Gastroesophageal sphincter (tissue), 4 donors: ENCODE results near the gene STX2. TPM values are rescaled to one million over a fixed set of nuclear protein-coding genes. Genes with fewer than 3 reads are reported as not detected.
"Not testable (repeated sequence)": the region's sequence is repeated elsewhere in the genome, so short reads cannot be mapped to it uniquely, and the experiment has no call there.

ENCODE experiments used
- ATAC-seq: fragments of 150-250 bp; one replicate; pipeline ENCODE4 v1.9.1; 2016; ENCODE audit warnings: mild to moderate bottlenecking, moderate library complexity
- H3K27ac ChIP-seq, 4 donors: fragments of 200-600 bp; sonication (generic) in 3 of 4; 1 replicate in 3 of 4; 2 replicates in 1 of 4; pipeline ENCODE4 v1.5.1; 2016 to 2019
- H3K27me3 ChIP-seq: fragments of 200-600 bp; sonication (generic); one replicate; pipeline ENCODE4 v1.5.1; 2019
- H3K36me3 ChIP-seq, 2 donors: fragments of 200-600 bp; sonication (generic); one replicate each; pipeline ENCODE4 v1.5.1; 2019; ENCODE audit warnings: control low read depth in 1 of 2
- H3K4me1 ChIP-seq, 3 donors: fragments of 200-600 bp; sonication (generic); 1 replicate in 2 of 3; 2 replicates in 1 of 3; pipeline ENCODE4 v1.5.1; 2016 to 2019; ENCODE audit warnings: control low read depth in 2 of 3
- H3K4me3 ChIP-seq, 2 donors: fragments of 200-600 bp; sonication (generic); one replicate each; pipeline ENCODE4 v1.5.1; 2019; ENCODE audit warnings: mild to moderate bottlenecking in 1 of 2, moderate library complexity in 1 of 2
- H3K9me3 ChIP-seq, 3 donors: fragments of 200-600 bp; sonication (generic); one replicate each; pipeline ENCODE4 v1.5.1; 2017 to 2019; ENCODE audit warnings: control low read depth in 2 of 3
- EP300 ChIP-seq: sonication (generic); formaldehyde crosslinking; IDR thresholded peaks from one replicate; pipeline ENCODE4 v1.6.1; 2017; ENCODE audit warnings: antibody characterized with exemption, mild to moderate bottlenecking
- POLR2A ChIP-seq, 2 donors: fragments of 450-650 bp; IDR thresholded peaks; one replicate each; pipeline ENCODE4 v1.6.1; 2017; ENCODE audit warnings: antibody characterized with exemption in 2 of 2, mild to moderate bottlenecking in 2 of 2, moderate library complexity in 1 of 2
- POLR2AphosphoS5 ChIP-seq: sonication (generic); formaldehyde crosslinking; IDR thresholded peaks from one replicate; pipeline ENCODE4 v1.6.1; 2017; ENCODE audit warnings: antibody characterized with exemption
- WGBS, 2 donors: methylation state at CpG; one replicate each; pipeline ENCODE4 v1.1.5; 2018; ENCODE audit warnings: low coverage in 1 of 2; 5-methylcytosine and 5-hydroxymethylcytosine counted together
- total RNA-seq, 4 donors: library from RNA; depleted of rRNA; stranded (reverse); fragments of >200 nt; gene quantifications; one replicate each; pipeline ENCODE4 v1.1.0, GENCODE V29; 2016
- TF ChIP-seq, protein P1 (sequence below), 4 experiments: fragments of 200-600 bp in 2 of 4; fragments of 450-650 bp in 2 of 4; sonication (generic) in 1 of 4; IDR thresholded peaks; one replicate each; pipeline ENCODE4 v1.5.1; 2017 to 2019; ENCODE audit warnings: antibody characterized with exemption in 4 of 4, mild to moderate bottlenecking in 2 of 4, moderate library complexity in 2 of 4

Gene STX2
- total RNA-seq, 4 donors from 2014 or later = 41.6 to 77.5 (median 54.3) TPM

DNA sequence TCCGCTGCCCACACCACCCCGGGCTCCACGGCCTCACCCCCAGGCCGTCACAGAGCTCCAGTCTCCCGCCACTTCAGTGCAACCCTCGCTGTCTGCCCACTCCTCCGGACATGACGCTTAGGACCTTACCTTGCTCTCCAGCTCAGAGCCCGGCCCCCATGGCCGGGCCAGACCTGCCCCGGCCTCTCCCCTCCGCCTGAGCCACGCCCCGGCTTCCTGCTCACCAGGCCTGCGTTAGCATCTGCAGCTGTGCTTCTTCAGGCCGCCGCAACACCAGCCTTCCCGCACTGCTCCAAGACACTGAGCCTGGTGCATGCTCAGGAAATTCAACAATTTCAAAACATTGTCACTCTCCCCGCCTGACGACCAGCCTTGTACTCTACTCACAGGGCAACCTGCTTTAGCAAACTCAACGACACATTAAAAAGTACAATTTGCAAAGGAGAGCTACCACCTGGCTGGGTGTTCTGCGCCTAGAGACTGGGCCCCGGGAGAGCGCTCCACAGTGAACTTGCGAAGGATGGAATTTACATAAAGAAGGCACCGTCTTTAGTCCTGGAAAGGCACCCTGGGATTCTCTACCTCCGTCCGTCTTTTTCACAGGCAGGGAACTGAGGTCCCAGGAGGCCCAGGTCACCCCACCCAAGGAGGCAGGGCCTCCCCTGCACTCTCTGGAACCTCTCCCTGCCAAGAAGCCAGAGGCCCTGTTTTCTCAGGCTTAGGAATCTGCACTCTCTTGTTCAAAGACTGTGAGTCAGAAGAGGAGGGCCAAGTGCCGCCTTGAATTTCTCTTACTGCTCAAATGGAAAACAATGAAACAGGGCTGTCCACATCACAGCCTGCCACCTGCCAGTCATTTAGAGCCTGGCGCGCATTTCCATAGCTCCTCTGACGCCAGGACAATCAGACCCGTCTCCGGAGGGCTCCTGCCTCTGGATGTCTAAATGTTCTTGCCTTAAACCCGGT lies 51.3 kb downstream of the STX2 start:
- no peak for ATAC-seq
- peaks cover 0 to 25% (median 0%) of the 10 kb centered on the region in 3 donors for H3K9me3 ChIP-seq
- no peak overlapping the region for H3K27ac ChIP-seq
- no peak for TF ChIP-seq POLR2AphosphoS5
- no peaks in the 10 kb centered on the region for H3K27me3 ChIP-seq
- H3K36me3 ChIP-seq = peaks cover 0 to 100% of the 10 kb centered on the region in 2 donors
- H3K4me3 ChIP-seq = no peak overlapping the region
- H3K4me1 ChIP-seq = no peaks in the 10 kb centered on the region
- 95% methylated on average over 4 to 7 of the region's 35 CpGs for WGBS, 2 donors

DNA sequence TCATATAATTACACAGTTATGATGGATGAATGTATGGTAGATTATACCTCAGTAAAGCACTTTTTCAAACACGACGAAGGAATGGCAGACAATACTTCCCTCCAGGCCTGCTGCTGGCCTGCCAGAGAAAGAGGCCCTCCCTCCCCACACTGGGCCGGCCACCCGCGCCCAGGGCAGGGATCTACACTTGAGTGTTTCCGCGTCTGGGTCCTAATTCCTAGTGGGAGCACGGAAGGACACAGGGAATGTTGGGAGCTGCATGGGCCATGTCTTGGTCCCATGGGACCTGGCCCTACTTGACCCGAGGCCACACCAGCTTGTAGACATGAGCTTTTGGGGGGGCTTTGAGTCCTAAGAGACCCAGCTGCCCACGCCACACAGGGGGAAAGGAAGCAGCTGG lies 52.0 kb downstream of the STX2 start:
- H3K4me3 ChIP-seq = no peak overlapping the region
- H3K27ac ChIP-seq = no peak overlapping the region
- no peak for ATAC-seq
- no peaks in the 10 kb centered on the region for H3K27me3 ChIP-seq
- peaks cover 0 to 99% of the 10 kb centered on the region in 2 donors for H3K36me3 ChIP-seq
- H3K4me1 ChIP-seq = no peaks in the 10 kb centered on the region
- TF ChIP-seq POLR2A (IDR thresholded peaks at IDR 0.05) (no peak), POLR2AphosphoS5 (no peak), EP300 (no peak)
- TF ChIP-seq, protein P1, sequence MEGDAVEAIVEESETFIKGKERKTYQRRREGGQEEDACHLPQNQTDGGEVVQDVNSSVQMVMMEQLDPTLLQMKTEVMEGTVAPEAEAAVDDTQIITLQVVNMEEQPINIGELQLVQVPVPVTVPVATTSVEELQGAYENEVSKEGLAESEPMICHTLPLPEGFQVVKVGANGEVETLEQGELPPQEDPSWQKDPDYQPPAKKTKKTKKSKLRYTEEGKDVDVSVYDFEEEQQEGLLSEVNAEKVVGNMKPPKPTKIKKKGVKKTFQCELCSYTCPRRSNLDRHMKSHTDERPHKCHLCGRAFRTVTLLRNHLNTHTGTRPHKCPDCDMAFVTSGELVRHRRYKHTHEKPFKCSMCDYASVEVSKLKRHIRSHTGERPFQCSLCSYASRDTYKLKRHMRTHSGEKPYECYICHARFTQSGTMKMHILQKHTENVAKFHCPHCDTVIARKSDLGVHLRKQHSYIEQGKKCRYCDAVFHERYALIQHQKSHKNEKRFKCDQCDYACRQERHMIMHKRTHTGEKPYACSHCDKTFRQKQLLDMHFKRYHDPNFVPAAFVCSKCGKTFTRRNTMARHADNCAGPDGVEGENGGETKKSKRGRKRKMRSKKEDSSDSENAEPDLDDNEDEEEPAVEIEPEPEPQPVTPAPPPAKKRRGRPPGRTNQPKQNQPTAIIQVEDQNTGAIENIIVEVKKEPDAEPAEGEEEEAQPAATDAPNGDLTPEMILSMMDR (IDR thresholded peaks at IDR 0.05) = no peak
- peaks cover 0 to 25% (median 0%) of the 10 kb centered on the region in 3 donors for H3K9me3 ChIP-seq
- 74 to 92% methylated on average over 7 to 8 of the region's 10 CpGs for WGBS, 2 donors

DNA sequence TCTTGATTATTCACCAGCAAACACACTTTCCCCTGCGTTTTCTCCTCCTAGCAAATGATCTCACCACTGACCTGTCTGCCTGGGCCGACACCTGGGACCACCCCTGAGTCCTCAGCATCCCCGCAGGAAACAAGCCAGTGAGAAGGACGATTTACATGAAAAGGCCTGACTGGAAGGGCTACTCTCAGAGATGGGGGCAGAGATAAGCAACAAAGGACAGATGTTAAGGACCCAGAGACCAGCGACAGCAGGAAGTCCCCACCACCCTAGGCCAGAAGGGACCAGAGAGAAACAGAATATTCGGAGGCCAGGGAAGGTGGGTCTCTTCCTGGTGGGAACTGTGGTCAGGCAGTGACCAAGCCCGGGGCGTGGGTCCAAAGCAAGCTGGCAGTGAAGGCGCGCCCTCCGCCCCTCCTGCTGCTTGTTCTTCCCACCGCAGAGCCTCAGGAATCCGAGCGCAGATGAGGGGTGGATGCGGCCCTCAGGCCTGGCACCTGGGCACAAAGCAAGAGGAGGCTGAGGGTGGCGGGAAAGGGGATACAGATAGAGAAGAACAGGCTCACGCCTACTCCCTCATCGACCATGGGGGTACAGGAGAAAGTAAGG lies 55.8 kb downstream of the STX2 start:
- Histone ChIP-seq H3K36me3 (peaks cover 0 to 79% of the 10 kb centered on the region in 2 donors), H3K4me1 (no peaks in the 10 kb centered on the region), H3K27ac (no peak overlapping the region), H3K9me3 (peaks cover 0 to 25% (median 0%) of the 10 kb centered on the region in 3 donors), H3K4me3 (no peak overlapping the region), H3K27me3 (no peaks in the 10 kb centered on the region)
- 80 to 83% methylated on average over 2 to 6 of the region's 18 CpGs for WGBS, 2 donors
- no peak for ATAC-seq
- TF ChIP-seq POLR2A (IDR thresholded peaks at IDR 0.05) (no peak), EP300 (no peak), POLR2AphosphoS5 (no peak)
- TF ChIP-seq, protein P1 (IDR thresholded peaks at IDR 0.05) = no peak

DNA sequence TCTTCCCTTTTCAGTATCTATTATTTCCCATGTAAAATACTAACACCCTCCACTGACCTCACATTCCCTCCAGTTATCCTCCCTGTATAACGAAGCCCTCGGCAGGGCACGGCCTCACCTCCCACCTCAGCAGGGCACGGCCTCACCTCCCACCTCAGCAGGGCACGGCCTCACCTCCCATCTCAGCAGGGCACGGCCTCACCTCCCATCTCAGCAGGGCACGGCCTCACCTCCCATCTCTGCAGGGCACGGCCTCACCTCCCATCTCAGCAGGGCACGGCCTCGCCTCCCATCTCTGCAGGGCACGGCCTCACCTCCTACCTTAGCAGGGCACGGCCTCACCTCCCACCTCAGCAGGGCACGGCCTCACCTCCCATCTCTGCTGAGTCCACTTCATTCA lies 56.8 kb downstream of the STX2 start:
- H3K36me3 ChIP-seq = peaks cover 0 to 70% of the 10 kb centered on the region in 2 donors
- H3K4me3 ChIP-seq, H3K27me3 ChIP-seq, H3K4me1 ChIP-seq, ATAC-seq, H3K27ac ChIP-seq: not testable (repeated sequence)
- H3K9me3 ChIP-seq = peaks cover 0 to 25% (median 0%) of the 10 kb centered on the region in 3 donors
- WGBS, 2 donors = 74 to 93% methylated on average over 3 to 6 of the region's 13 CpGs

DNA sequence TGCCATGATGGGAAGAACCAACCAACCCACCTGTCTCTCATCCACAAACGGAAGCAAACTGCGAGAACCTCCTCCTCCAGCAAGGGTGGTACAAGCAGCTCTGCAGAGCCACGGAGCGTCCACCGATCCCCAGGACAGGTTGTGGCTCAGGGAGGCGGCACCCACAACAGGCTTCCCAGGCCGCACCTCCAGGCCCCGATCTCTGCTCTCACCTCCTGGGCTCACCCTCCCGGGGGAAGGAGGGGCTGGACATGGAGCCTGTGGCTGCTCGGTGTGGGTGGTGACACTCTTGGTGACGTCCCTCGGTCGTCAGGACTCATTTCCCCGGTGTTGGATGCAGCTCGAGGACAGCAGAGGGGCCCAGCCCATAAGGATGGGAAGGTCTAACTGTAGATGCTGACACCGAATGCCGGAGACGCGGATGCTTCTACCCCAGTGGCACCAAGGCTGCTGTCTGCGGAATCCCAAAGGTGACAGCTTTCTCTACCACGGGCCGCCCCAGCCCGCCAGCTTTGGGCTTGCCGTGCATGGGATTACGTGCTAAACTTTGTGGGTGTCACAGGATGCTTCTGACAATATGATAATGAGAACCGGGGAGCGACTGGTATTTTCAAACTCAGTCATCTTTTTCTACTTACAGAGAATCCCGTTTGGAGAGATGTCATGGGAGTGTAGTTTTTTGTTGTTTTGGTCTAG lies 58.0 kb downstream of the STX2 start:
- no peak overlapping the region for H3K4me3 ChIP-seq
- ATAC-seq = no peak
- H3K4me1 ChIP-seq = peaks cover 0 to 10% (median 6%) of the 10 kb centered on the region in 3 donors
- WGBS, 2 donors = 59 to 83% methylated on average over 3 to 11 of the region's 28 CpGs
- peaks cover 0 to 19% (median 0%) of the 10 kb centered on the region in 3 donors for H3K9me3 ChIP-seq
- TF ChIP-seq POLR2AphosphoS5 = no peak
- TF ChIP-seq POLR2A (IDR thresholded peaks at IDR 0.05) = no peak
- TF ChIP-seq, protein P1 (IDR thresholded peaks at IDR 0.05) = no peak
- no peak for TF ChIP-seq EP300
- H3K27ac ChIP-seq = no peak overlapping the region
- peaks cover 0 to 57% of the 10 kb centered on the region in 2 donors for H3K36me3 ChIP-seq
- no peaks in the 10 kb centered on the region for H3K27me3 ChIP-seq
